Endodermal cell (in vitro differentiated cells): ENCODE results near the gene CDKN1B. TPM values are rescaled to one million over a fixed set of nuclear protein-coding genes. Genes with fewer than 3 reads are reported as not detected.
"Not testable (repeated sequence)": the region's sequence is repeated elsewhere in the genome, so short reads cannot be mapped to it uniquely, and the experiment has no call there.

ENCODE experiments used
- DNase-seq: peaks from one replicate; pipeline ENCODE4 v3.0.0-alpha.2; 2017
- H3K27ac ChIP-seq: 2 replicates; pipeline ENCODE4 v1.5.1; 2013; ENCODE audit warnings: mild to moderate bottlenecking, low read depth, low read length, moderate library complexity
- H3K27me3 ChIP-seq: 2 replicates; pipeline ENCODE4 v1.6.1; 2013; ENCODE audit warnings: mild to moderate bottlenecking, low read length, moderate library complexity; ENCODE audit not compliant: insufficient read depth, control insufficient read depth, poor library complexity, severe bottlenecking
- H3K36me3 ChIP-seq: 2 replicates; pipeline ENCODE4 v1.7.0; 2013; ENCODE audit warnings: mild to moderate bottlenecking, low read length, moderate library complexity; ENCODE audit not compliant: control insufficient read depth, insufficient read depth
- H3K4me1 ChIP-seq: one replicate; pipeline ENCODE4 v1.7.0; 2013; ENCODE audit warnings: low read length; ENCODE audit not compliant: control insufficient read depth, insufficient read depth
- H3K4me3 ChIP-seq: 2 replicates; pipeline ENCODE4 v1.5.1; 2013; ENCODE audit warnings: mild to moderate bottlenecking, low read length, moderate library complexity
- H3K9ac ChIP-seq: 2 replicates; pipeline ENCODE4 v1.6.1; 2013; ENCODE audit warnings: mild to moderate bottlenecking, low read length, moderate library complexity; ENCODE audit not compliant: poor library complexity, severe bottlenecking; ENCODE audit errors: extremely low read depth
- H3K9me3 ChIP-seq: 2 replicates; pipeline ENCODE4 v1.6.1; 2013; ENCODE audit warnings: mild to moderate bottlenecking, low read length, moderate library complexity; ENCODE audit not compliant: control insufficient read depth
- H3K27ac Mint-ChIP-seq: 2 replicates; pipeline ENCODE4 v1.8.0; 2020; ENCODE audit warnings: mixed read lengths
- H3K27me3 Mint-ChIP-seq: 2 replicates; pipeline ENCODE4 v1.8.0; 2021; ENCODE audit warnings: mild to moderate bottlenecking, mixed read lengths; ENCODE audit not compliant: insufficient read depth
- H3K36me3 Mint-ChIP-seq: 2 replicates; pipeline ENCODE4 v1.8.0; 2020; ENCODE audit warnings: low read depth, mixed read lengths
- H3K4me1 Mint-ChIP-seq: 2 replicates; pipeline ENCODE4 v1.8.0; 2020; ENCODE audit warnings: mixed read lengths
- H3K4me3 Mint-ChIP-seq: 2 replicates; pipeline ENCODE4 v1.8.0; 2020; ENCODE audit warnings: mild to moderate bottlenecking, moderate library complexity, mixed read lengths
- H3K9me3 Mint-ChIP-seq: 2 replicates; pipeline ENCODE4 v1.8.0; 2020; ENCODE audit warnings: mild to moderate bottlenecking, mixed read lengths
- CTCF ChIP-seq: fragments of 200-600 bp; sonication (generic); conservative IDR thresholded peaks from 2 replicates; pipeline ENCODE4 v1.5.0; 2021; ENCODE audit warnings: antibody characterized with exemption, mild to moderate bottlenecking
- WGBS, 2 experiments: methylation state at CpG; one replicate each; pipeline versions ENCODE4 v1.1.5 to v1.1.7; 2013; ENCODE audit warnings: missing lambda C conversion rate in 2 of 2, mixed read lengths in 1 of 2; ENCODE audit not compliant: insufficient coverage in 1 of 2, insufficient read length in 1 of 2; 5-methylcytosine and 5-hydroxymethylcytosine counted together
- total RNA-seq, 2 donors: library from RNA; stranded (reverse); fragmentation: NEBNext Ultra II Directional in 1 of 2; extraction: Animal tissue kit (Norgen Biotek cat#: 25700) in 1 of 2; gene quantifications; 2 replicates in 1 of 2; 3 replicates in 1 of 2; pipeline ENCODE4 v1.2.1, GENCODE V29; 2021

The CDKN1B gene
- total RNA-seq, 2 donors from 2014 or later: 40.1 to 63.9 TPM

- DNase-seq: peak; percentile 35
- H3K27me3 Mint-ChIP-seq: no peaks in the 10 kb centered on the region
- 88% methylated on average over 1 of the region's 1 CpG; no CpG with 5 or more reads in 1 of the 2 experiments for WGBS, 2 experiments
- H3K27me3 ChIP-seq: no peaks in the 10 kb centered on the region
- no peak overlapping the region for H3K27ac ChIP-seq
- no peak for TF ChIP-seq CTCF
- no peaks in the 10 kb centered on the region for H3K36me3 Mint-ChIP-seq
- no peaks in the 10 kb centered on the region for H3K9me3 Mint-ChIP-seq
- H3K9ac ChIP-seq: no peak overlapping the region
- peaks cover 42% of the 10 kb centered on the region for H3K4me1 Mint-ChIP-seq
- H3K4me3 Mint-ChIP-seq: no peak overlapping the region
- no peak overlapping the region for H3K4me3 ChIP-seq
- H3K27ac Mint-ChIP-seq: no peak overlapping the region
- peaks cover 5% of the 10 kb centered on the region for H3K4me1 ChIP-seq
- no peaks in the 10 kb centered on the region for H3K9me3 ChIP-seq
- no peaks in the 10 kb centered on the region for H3K36me3 ChIP-seq
Measured at GRCh38 chr12:12735301-12735700, 18.1 kb downstream of the CDKN1B start.

GRCh38 chr12:12736759-12737676, 19.9 kb downstream of the CDKN1B start:
- no peak for DNase-seq

GRCh38 chr12:12738152-12738551, 21.0 kb downstream of the CDKN1B start:
- not testable (repeated sequence) for H3K9me3 Mint-ChIP-seq, H3K9ac ChIP-seq, H3K27me3 Mint-ChIP-seq, H3K4me3 ChIP-seq, H3K27ac ChIP-seq, H3K36me3 ChIP-seq, H3K27me3 ChIP-seq, H3K36me3 Mint-ChIP-seq, H3K4me1 ChIP-seq, DNase-seq, H3K27ac Mint-ChIP-seq, H3K4me3 Mint-ChIP-seq, H3K9me3 ChIP-seq
- 43 to 69% methylated on average over 1 to 2 of the region's 2 CpGs for whole genome bisulfite sequencing, 2 experiments
- H3K4me1 Mint-ChIP-seq: peaks cover 46% of the 10 kb centered on the region

More at GRCh38 chr12:12736759-12737676, 19.9 kb downstream of the CDKN1B start:
- Mint-ChIP-seq H3K36me3 (no peaks in the 10 kb centered on the region), H3K9me3 (no peaks in the 10 kb centered on the region), H3K4me1 (peaks cover 45% of the 10 kb centered on the region), H3K4me3 (no peak overlapping the region), H3K27me3 (no peaks in the 10 kb centered on the region), H3K27ac (peak overlapping the region; percentile 40)
- H3K4me1 ChIP-seq: peaks cover 8% of the 10 kb centered on the region
- H3K36me3 ChIP-seq: no peaks in the 10 kb centered on the region
- H3K4me3 ChIP-seq: no peak overlapping the region
- H3K27ac ChIP-seq: no peak overlapping the region
- H3K27me3 ChIP-seq: no peaks in the 10 kb centered on the region
- whole genome bisulfite sequencing, 2 experiments: 77 to 78% methylated on average over 7 to 9 of the region's 9 CpGs
- no peak overlapping the region for H3K9ac ChIP-seq
- H3K9me3 ChIP-seq: no peaks in the 10 kb centered on the region
- peak; percentile 93 for TF ChIP-seq CTCF
